WERI-Rb-1 (cell line): ENCODE data around the gene FXYD2.

Experiments used
- DNase-seq: peaks from one replicate; pipeline ENCODE4 v3.0.0-alpha.2; 2020
- H3K27ac ChIP-seq: fragments of 250-450 bp; sonication (Bioruptor Pico); 2 replicates; pipeline ENCODE4 v1.5.1; 2020; ENCODE audit warnings: mild to moderate bottlenecking, moderate library complexity
- H3K27me3 ChIP-seq: fragments of 250-450 bp; sonication (Bioruptor Pico); 2 replicates; pipeline ENCODE4 v1.5.1; 2021; ENCODE audit warnings: mild to moderate bottlenecking, low read depth, moderate library complexity; ENCODE audit not compliant: insufficient read depth, severe bottlenecking
- H3K36me3 ChIP-seq: fragments of 250-450 bp; sonication (Bioruptor Pico); 2 replicates; pipeline ENCODE4 v1.5.1; 2020; ENCODE audit warnings: mild to moderate bottlenecking, moderate library complexity
- H3K4me3 ChIP-seq: 2 replicates; pipeline ENCODE4 v1.5.1; 2011; ENCODE audit warnings: low read depth, mild to moderate bottlenecking, control low read depth, low read length
- H3K9me3 ChIP-seq: fragments of 250-450 bp; sonication (Bioruptor Pico); 2 replicates; pipeline ENCODE4 v1.5.1; 2021; ENCODE audit warnings: mild to moderate bottlenecking, moderate library complexity; ENCODE audit not compliant: severe bottlenecking
- TF ChIP-seq, protein P1 (sequence below): IDR thresholded peaks from 2 replicates; pipeline ENCODE4 v1.5.1; 2011; ENCODE audit warnings: low read depth, mild to moderate bottlenecking, control low read depth, inconsistent platforms, low read length

The FXYD2 gene

DNA sequence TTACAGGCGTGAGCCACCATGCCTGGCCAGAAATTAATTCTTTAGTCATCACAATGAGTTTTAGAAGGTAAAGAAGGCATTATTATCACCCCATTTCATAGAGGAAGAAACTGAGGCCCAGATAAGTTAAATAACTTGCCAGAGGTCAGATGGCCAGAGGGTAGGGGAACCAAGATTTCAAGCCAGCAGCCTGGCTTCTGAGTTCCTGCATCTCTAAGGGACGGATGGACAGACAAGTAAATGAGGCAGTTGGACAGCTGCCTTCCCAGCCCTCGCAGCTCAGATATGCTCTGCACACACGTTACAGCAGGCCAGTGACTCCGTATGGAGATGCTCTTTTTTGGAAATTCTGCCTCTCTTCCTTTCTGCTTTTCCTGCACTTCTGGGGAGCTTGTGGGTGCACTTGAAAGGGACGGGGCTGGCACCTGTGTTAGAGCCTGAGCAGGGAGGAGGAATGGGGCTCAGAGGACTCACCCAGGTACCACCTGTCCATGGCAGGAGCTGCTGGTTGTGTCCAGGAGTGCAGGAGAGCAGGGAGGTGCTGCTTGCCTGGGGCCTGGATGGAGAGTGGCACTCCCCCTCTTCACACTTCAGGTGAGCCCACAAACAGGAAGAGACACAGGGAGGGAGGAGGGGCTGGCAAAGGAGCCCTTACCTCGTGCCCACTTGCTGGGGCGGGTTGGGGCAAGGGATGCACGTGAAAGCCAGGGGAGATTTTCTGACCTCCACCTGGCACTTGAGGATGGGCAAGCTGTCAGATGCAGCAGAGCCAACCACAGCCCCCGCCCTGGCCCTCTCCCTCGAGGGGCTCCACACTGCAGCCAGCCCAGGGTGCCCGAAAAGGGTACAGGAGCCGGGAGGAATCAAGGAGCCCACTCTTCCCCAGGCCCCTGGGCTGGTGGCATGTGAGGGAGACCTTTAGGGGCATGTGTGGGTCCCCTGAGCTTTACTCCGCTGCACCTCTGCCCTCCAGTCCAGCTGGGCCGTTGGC, 3.3 kb upstream of the FXYD2 start:
- peak; percentile 4 for DNase-seq
- Histone ChIP-seq H3K27me3 (no peaks in the 10 kb centered on the region), H3K27ac (no peak overlapping the region)

DNA sequence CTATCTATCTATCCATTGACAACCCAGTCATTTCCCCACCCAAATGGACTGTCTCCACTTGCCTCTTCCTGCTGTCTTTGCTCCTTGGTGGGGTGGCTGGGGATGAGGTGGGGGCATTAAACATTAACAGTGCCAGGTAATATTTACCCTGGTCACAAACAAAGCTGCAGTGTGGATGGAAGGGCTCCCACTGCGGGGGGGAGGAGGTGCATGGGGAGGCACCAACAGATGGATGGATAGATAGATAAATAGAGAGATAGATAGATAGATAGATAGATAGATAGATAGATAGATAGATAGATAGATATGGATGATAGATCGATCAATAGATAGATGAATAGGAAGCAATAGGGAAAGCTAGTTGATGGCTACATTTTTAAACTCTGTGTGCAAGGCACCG, 2.3 kb upstream of the FXYD2 start:
- TF ChIP-seq, protein P1, sequence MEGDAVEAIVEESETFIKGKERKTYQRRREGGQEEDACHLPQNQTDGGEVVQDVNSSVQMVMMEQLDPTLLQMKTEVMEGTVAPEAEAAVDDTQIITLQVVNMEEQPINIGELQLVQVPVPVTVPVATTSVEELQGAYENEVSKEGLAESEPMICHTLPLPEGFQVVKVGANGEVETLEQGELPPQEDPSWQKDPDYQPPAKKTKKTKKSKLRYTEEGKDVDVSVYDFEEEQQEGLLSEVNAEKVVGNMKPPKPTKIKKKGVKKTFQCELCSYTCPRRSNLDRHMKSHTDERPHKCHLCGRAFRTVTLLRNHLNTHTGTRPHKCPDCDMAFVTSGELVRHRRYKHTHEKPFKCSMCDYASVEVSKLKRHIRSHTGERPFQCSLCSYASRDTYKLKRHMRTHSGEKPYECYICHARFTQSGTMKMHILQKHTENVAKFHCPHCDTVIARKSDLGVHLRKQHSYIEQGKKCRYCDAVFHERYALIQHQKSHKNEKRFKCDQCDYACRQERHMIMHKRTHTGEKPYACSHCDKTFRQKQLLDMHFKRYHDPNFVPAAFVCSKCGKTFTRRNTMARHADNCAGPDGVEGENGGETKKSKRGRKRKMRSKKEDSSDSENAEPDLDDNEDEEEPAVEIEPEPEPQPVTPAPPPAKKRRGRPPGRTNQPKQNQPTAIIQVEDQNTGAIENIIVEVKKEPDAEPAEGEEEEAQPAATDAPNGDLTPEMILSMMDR, result no peak
- no peaks in the 10 kb centered on the region for H3K27me3 ChIP-seq
- DNase-seq, result no peak
- H3K27ac ChIP-seq, result no peak overlapping the region
- H3K36me3 ChIP-seq, result no peaks in the 10 kb centered on the region
- H3K9me3 ChIP-seq, result no peaks in the 10 kb centered on the region
- H3K4me3 ChIP-seq, result no peak overlapping the region

More for the DNA sequence above, 3.3 kb upstream of the FXYD2 start:
- H3K36me3 ChIP-seq, result no peaks in the 10 kb centered on the region
- TF ChIP-seq, protein P1, result no peak
- H3K9me3 ChIP-seq, result no peaks in the 10 kb centered on the region
- no peak overlapping the region for H3K4me3 ChIP-seq

DNA sequence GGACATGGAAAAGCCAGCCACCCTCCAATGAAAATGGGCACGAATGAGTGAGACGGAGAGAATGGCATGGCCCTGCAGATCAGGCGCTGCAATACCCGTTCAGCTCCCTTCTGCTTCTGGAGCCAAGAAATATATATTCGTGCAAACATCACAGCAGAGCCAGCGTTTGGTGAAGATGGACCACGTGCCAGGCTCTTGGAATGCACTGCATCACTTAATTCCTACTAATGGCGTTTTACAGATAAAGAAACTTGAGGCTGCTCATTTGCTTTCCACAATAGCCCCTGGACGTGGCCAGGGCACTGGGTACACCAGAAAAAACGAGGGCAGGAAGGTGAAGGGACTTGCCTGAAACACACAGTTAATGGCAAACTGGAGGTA, 1.6 kb upstream of the FXYD2 start:
- DNase-seq, result peak; percentile 2
- no peaks in the 10 kb centered on the region for H3K36me3 ChIP-seq
- no peaks in the 10 kb centered on the region for H3K27me3 ChIP-seq
- no peak overlapping the region for H3K4me3 ChIP-seq
- no peaks in the 10 kb centered on the region for H3K9me3 ChIP-seq
- TF ChIP-seq, protein P1, result no peak
- H3K27ac ChIP-seq, result no peak overlapping the region

DNA sequence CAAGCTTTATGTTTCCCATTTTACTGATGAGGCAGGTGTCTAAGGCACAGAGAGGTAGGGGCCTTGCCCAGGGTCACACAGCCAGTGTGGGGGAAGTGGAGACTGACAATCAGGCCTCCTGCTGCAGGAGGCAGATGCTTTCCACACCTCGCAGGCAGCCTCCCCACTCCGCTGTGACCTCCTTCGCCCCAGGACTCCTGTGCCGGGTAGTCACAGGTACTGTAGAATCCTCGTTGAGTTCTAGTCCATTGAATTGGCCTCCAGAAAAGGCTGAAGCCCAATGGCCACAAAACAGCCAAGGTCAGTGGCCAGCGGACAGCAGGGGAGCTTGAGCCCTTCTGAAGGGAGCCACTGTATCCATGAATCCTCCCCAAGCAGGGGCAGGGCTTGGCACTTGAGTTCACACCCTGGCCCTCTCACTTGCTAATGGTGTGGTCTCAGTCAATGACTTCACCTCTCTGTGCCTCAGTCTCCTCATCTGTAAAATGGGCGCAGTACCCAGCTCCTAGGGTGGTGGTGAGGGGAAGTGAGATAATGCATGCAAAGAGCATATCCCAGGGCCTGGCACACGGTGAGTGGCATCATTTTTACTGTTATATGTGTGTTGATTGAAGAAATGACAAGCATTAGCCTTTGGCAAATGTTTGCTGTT, 1.1 kb upstream of the FXYD2 start:
- Histone ChIP-seq H3K27me3 (no peaks in the 10 kb centered on the region), H3K4me3 (no peak overlapping the region), H3K9me3 (no peaks in the 10 kb centered on the region), H3K36me3 (no peaks in the 10 kb centered on the region), H3K27ac (no peak overlapping the region)
- TF ChIP-seq, protein P1, result no peak
- peak; percentile 6 for DNase-seq

DNA sequence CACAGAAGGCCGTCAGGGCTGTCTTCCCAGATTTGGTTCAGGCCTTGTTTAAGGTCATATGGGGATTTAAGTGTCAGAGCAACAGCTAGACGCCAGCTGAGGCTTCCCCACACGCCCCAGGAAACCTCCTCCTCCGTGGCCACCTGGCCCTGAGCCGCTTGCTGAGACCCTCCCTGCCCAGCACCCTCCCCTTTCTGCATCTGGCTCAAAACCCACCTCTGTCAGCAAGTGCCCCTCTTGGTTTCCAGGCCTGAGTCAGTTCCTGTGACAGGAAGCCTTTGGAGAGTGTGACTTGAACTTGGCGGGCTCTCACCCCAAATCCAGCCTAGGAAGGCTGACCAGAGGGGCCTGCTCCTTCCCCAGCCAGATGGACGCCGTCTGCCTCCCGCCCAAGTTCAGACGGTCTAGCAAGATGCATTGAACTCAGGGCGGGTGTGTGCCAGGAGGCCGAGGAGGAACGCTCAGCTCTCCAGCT, 561 bp downstream of the FXYD2 start:
- no peaks in the 10 kb centered on the region for H3K9me3 ChIP-seq
- H3K27me3 ChIP-seq, result no peaks in the 10 kb centered on the region
- TF ChIP-seq, protein P1, result no peak
- H3K4me3 ChIP-seq, result 0 out of 2 replicates have a peak overlapping the region, but pooled peaks have one; percentile 3
- no peaks in the 10 kb centered on the region for H3K36me3 ChIP-seq
- peak; percentile 81 for DNase-seq
- H3K27ac ChIP-seq, result peak overlapping the region; percentile 89
